ENCODE measurements around the gene NACC2. TPM values are rescaled to one million over a fixed set of nuclear protein-coding genes. Genes with fewer than 3 reads are reported as not detected.

NACC2 gene
- total RNA-seq, 1 donor from 2014 or later, result 9.6 TPM

GRCh38 chr9:136001231-136001630, 93.9 kb downstream of the NACC2 start:
- Mint-ChIP-seq H3K4me3 (ENCODE audit: unreplicated experiment) (no peak overlapping the region), H3K9me3 (ENCODE audit: unreplicated experiment) (no peaks in the 10 kb centered on the region), H3K27me3 (ENCODE audit: unreplicated experiment) (no peaks in the 10 kb centered on the region), H3K4me1 (ENCODE audit: unreplicated experiment) (no peaks in the 10 kb centered on the region), H3K36me3 (ENCODE audit: low read depth, unreplicated experiment) (no peaks in the 10 kb centered on the region), H3K27ac (ENCODE audit: unreplicated experiment) (no peak overlapping the region)
- no peak for DNase-seq (ENCODE audit: low spot score)
- TF ChIP-seq CTCF (IDR thresholded peaks at IDR 0.05; ENCODE audit: unreplicated experiment), result no peak

DNA sequence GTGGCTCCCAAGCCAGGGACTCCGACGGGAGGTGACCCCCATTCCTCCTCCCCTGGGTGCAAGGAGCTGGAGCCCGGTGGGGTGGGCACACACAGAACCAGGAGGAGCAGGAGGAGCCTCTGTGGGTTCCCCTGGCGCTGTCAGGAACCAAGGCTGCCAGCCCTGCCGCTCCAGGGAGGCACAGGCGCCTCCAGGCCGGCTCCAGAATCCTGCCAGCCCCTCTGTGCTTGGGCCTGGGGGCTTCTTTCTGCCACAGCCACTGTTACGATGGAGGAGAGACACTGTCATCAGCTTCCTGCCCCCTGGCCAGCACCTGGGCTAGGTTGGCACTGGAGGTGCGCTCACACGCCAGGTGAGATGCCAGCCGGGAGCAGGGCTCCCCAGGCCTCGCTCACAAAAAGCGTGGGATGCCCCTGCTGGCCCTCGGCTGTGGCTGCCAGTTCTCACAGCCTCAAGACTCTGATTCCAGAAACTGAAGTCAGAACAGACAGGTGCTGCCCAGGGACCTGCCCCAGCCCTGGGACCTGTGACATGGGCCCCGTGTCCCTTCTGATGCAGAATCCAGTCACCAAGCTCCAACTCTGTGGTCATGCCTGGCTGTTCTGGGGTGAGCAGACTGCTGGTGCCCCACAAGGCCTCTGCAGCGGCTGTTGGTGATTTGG, 96.5 kb downstream of the NACC2 start:
- no peak overlapping the region for H3K27ac Mint-ChIP-seq (ENCODE audit: unreplicated experiment)
- DNase-seq (ENCODE audit: low spot score), result no peak
- H3K4me1 Mint-ChIP-seq (ENCODE audit: unreplicated experiment), result peaks cover 2% of the 10 kb centered on the region
- H3K9me3 Mint-ChIP-seq (ENCODE audit: unreplicated experiment), result no peaks in the 10 kb centered on the region
- peaks cover 2% of the 10 kb centered on the region for H3K27me3 Mint-ChIP-seq (ENCODE audit: unreplicated experiment)
- TF ChIP-seq CTCF (IDR thresholded peaks at IDR 0.05; ENCODE audit: unreplicated experiment), result no peak
- no peak overlapping the region for H3K4me3 Mint-ChIP-seq (ENCODE audit: unreplicated experiment)
- H3K36me3 Mint-ChIP-seq (ENCODE audit: low read depth, unreplicated experiment), result no peaks in the 10 kb centered on the region

DNA sequence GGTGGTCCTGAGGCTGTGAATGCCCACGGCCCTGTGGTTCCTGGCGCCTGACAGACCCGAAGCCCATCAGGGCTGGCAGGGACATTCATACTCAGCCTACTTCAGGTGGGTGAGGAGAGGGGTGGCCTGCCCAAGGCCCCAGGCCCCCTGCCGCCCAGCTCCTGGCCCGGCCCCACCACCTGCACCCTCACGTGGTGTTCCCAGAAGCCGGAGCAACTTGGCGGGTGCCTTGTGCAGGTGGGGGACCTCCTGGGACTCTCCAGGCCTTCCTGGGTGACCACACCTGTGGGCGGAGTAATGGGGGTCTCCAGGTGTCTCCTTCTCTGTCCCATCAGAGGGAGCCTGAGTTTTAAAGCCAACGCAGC, 97.1 kb downstream of the NACC2 start:
- no peaks in the 10 kb centered on the region for H3K9me3 Mint-ChIP-seq (ENCODE audit: unreplicated experiment)
- H3K36me3 Mint-ChIP-seq (ENCODE audit: low read depth, unreplicated experiment), result no peaks in the 10 kb centered on the region
- peaks cover 2% of the 10 kb centered on the region for H3K27me3 Mint-ChIP-seq (ENCODE audit: unreplicated experiment)
- peaks cover 5% of the 10 kb centered on the region for H3K4me1 Mint-ChIP-seq (ENCODE audit: unreplicated experiment)
- no peak for TF ChIP-seq CTCF (IDR thresholded peaks at IDR 0.05; ENCODE audit: unreplicated experiment)
- H3K4me3 Mint-ChIP-seq (ENCODE audit: unreplicated experiment), result no peak overlapping the region
- DNase-seq (ENCODE audit: low spot score), result no peak
- no peak overlapping the region for H3K27ac Mint-ChIP-seq (ENCODE audit: unreplicated experiment)

DNA sequence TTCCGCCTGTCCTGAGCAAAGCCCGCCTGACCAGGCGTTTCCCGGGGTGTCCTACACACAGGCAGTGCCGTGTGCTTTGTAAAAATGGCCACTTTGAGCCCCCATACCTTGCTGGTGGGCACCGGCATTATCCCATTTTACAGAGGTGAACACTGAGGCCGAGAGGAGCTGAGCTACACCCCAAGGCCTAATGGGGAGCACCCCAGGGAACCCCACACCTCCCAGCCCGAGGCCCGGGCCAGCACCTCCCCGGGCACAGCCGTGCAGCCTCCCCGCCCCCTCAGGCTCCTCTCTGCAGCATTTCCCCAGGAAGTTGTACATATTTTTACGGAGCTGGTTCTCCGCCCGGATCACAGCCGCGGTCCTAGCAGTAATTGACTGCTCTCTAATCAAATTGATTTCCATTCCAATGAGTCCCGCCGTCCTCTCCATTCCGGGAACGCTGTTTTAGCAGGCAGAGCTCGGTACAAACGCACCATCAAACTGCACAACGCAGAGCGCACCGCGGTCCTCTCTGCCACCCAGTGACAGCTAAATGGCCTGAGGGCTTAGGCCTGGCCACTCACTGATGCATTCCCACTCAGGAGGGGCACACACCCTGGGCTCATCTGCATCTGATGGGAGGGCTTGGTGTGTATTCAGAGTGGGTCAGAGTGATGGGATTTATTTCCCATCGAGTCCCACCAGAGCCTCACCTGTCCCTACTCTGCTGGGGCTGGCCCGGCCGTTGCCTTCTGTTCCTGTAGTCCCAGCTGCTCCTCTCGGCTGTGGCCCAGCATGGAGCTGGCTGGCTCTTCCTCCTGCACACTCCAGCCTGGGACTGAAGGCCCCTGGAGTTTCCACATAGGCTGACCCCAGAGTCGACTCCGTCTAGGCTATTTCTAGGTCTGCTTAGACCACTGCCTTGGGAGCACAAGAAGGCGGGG, 97.7 kb downstream of the NACC2 start:
- Mint-ChIP-seq H3K27ac (ENCODE audit: unreplicated experiment) (no peak overlapping the region), H3K4me3 (ENCODE audit: unreplicated experiment) (no peak overlapping the region), H3K27me3 (ENCODE audit: unreplicated experiment) (peaks cover 2% of the 10 kb centered on the region), H3K4me1 (ENCODE audit: unreplicated experiment) (peaks cover 5% of the 10 kb centered on the region), H3K36me3 (ENCODE audit: low read depth, unreplicated experiment) (no peaks in the 10 kb centered on the region), H3K9me3 (ENCODE audit: unreplicated experiment) (no peaks in the 10 kb centered on the region)
- no peak for DNase-seq (ENCODE audit: low spot score)
- TF ChIP-seq CTCF (IDR thresholded peaks at IDR 0.05; ENCODE audit: unreplicated experiment), result no peak

DNA sequence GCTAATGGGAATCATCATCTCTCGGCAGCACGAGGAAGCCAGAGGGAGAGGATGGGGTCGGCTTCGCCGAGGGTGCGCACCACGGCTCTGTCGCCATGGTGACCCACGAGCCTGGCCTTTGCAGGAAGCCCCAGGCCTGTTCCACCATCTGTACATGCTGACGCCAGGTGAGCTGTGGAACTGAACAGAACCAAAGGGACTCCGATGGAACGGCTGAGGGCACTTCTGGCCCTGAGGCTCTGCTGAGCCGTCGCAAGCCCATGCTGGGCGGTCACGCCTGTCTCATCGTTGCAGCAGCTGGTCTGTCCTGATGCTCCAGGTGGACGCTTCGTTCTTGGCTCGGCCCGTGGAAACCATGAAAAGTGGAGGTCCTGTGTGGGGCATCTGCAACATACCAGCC, 99.3 kb downstream of the NACC2 start:
- H3K36me3 Mint-ChIP-seq (ENCODE audit: low read depth, unreplicated experiment), result no peaks in the 10 kb centered on the region
- no peak overlapping the region for H3K4me3 Mint-ChIP-seq (ENCODE audit: unreplicated experiment)
- no peaks in the 10 kb centered on the region for H3K9me3 Mint-ChIP-seq (ENCODE audit: unreplicated experiment)
- H3K27me3 Mint-ChIP-seq (ENCODE audit: unreplicated experiment), result peaks cover 5% of the 10 kb centered on the region
- no peak overlapping the region for H3K27ac Mint-ChIP-seq (ENCODE audit: unreplicated experiment)
- no peak for DNase-seq (ENCODE audit: low spot score)
- no peak for TF ChIP-seq CTCF (IDR thresholded peaks at IDR 0.05; ENCODE audit: unreplicated experiment)
- peaks cover 8% of the 10 kb centered on the region for H3K4me1 Mint-ChIP-seq (ENCODE audit: unreplicated experiment)

Data from endothelial cell (in vitro differentiated cells).